ENCODE measurements around the gene YDJC.

YDJC gene

GRCh38 chr22:21660904-21661303 lies 31.1 kb upstream of the YDJC start:
- no peak overlapping the region for H3K4me3 ChIP-seq (ENCODE audit: low read depth, low read length)
- TF ChIP-seq, protein P1, sequence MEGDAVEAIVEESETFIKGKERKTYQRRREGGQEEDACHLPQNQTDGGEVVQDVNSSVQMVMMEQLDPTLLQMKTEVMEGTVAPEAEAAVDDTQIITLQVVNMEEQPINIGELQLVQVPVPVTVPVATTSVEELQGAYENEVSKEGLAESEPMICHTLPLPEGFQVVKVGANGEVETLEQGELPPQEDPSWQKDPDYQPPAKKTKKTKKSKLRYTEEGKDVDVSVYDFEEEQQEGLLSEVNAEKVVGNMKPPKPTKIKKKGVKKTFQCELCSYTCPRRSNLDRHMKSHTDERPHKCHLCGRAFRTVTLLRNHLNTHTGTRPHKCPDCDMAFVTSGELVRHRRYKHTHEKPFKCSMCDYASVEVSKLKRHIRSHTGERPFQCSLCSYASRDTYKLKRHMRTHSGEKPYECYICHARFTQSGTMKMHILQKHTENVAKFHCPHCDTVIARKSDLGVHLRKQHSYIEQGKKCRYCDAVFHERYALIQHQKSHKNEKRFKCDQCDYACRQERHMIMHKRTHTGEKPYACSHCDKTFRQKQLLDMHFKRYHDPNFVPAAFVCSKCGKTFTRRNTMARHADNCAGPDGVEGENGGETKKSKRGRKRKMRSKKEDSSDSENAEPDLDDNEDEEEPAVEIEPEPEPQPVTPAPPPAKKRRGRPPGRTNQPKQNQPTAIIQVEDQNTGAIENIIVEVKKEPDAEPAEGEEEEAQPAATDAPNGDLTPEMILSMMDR (IDR thresholded peaks at IDR 0.05; ENCODE audit: low read depth, low read length): no peak
- in situ Hi-C loops (cut with HindIII; ENCODE audit: low sequenced_read_pairs): no loop called here
- DNase-seq (ENCODE audit: low read depth, low spot score): no peak

DNA sequence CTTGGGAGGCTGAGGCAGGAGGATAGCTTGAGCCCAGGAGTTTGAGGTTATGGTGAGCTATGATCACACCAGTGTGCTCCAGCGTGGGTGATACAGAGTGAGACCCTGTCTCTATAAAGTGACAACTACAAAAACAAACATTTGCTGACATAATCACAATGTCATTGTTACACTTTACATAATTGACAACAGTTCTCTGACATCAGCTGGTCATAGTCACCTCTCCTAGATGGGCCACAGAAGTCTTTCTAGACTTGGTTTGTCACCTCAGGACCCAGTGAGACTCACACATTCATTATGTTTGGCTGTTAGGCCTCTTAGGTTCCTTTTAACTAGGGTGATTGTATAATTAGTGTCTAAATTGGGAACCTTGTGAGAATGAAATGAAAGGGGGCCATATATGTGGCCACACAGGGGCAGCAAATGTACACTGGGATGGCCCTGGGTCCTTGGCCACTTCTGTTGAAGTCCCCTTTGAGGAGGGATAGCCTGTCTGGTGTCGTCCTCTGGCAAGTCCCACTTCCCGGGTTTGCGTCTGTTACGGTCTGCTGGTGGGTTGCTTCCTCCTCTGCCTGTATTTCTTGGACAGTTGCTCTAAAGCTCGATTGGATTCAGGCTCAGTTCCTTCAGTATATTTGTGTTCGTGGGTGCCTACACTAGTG lies 30.2 kb upstream of the YDJC start:
- in situ Hi-C loops (cut with HindIII; ENCODE audit: low sequenced_read_pairs): no loop called here
- TF ChIP-seq, protein P1 (IDR thresholded peaks at IDR 0.05; ENCODE audit: low read depth, low read length): no peak
- H3K4me3 ChIP-seq (ENCODE audit: low read depth, low read length): no peak overlapping the region
- no peak for DNase-seq (ENCODE audit: low read depth, low spot score)

GRCh38 chr22:21657360-21658032 lies 27.7 kb upstream of the YDJC start:
- H3K4me3 ChIP-seq (ENCODE audit: low read depth, low read length): peak overlapping the region; percentile 47
- in situ Hi-C loops (cut with HindIII; ENCODE audit: low sequenced_read_pairs): no loop called here
- peak; percentile 49 for DNase-seq (ENCODE audit: low read depth, low spot score)
- TF ChIP-seq, protein P1 (IDR thresholded peaks at IDR 0.05; ENCODE audit: low read depth, low read length): no peak

DNA sequence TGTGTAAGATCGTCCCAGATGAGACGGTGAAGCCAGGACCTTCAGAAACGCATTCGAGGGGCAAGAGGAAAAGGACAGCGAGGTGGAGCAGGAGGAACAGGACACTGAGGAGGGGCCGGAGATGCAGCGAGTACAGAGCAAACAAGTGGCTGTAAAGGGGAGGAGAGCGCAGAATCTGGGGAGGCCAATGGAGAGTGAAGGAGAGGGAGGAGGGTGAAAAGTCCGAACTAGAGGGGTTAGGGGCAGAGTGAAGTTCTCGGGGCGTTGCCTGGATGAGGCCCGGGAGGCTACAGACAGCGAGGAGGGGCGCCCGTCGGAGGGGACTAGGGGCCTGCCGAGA lies 27.2 kb upstream of the YDJC start:
- TF ChIP-seq, protein P1 (IDR thresholded peaks at IDR 0.05; ENCODE audit: low read depth, low read length): no peak
- in situ Hi-C loops (cut with HindIII; ENCODE audit: low sequenced_read_pairs): no loop called here
- H3K4me3 ChIP-seq (ENCODE audit: low read depth, low read length): peak overlapping the region; percentile 47
- no peak for DNase-seq (ENCODE audit: low read depth, low spot score)

- in situ Hi-C loops (cut with HindIII; ENCODE audit: low sequenced_read_pairs): no loop called here
These were observed 23.0 kb upstream of the YDJC start for GRCh38 chr22:21652547-21653545.

More at GRCh38 chr22:21652547-21653545, 23.0 kb upstream of the YDJC start:
- peak overlapping the region; percentile 74 for H3K4me3 ChIP-seq (ENCODE audit: low read depth, low read length)
- TF ChIP-seq, protein P1 (IDR thresholded peaks at IDR 0.05; ENCODE audit: low read depth, low read length): no peak
- DNase-seq (ENCODE audit: low read depth, low spot score): no peak

Data from astrocyte of the spinal cord (primary cell).